ENCODE data around the gene PIK3IP1. TPM values are rescaled to one million over a fixed set of nuclear protein-coding genes. Genes with fewer than 3 reads are reported as not detected.

Gene PIK3IP1, protein sequence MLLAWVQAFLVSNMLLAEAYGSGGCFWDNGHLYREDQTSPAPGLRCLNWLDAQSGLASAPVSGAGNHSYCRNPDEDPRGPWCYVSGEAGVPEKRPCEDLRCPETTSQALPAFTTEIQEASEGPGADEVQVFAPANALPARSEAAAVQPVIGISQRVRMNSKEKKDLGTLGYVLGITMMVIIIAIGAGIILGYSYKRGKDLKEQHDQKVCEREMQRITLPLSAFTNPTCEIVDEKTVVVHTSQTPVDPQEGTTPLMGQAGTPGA
- 10 to 100 TPM; 13.2 to 16.1 TPM for total RNA-seq

DNA sequence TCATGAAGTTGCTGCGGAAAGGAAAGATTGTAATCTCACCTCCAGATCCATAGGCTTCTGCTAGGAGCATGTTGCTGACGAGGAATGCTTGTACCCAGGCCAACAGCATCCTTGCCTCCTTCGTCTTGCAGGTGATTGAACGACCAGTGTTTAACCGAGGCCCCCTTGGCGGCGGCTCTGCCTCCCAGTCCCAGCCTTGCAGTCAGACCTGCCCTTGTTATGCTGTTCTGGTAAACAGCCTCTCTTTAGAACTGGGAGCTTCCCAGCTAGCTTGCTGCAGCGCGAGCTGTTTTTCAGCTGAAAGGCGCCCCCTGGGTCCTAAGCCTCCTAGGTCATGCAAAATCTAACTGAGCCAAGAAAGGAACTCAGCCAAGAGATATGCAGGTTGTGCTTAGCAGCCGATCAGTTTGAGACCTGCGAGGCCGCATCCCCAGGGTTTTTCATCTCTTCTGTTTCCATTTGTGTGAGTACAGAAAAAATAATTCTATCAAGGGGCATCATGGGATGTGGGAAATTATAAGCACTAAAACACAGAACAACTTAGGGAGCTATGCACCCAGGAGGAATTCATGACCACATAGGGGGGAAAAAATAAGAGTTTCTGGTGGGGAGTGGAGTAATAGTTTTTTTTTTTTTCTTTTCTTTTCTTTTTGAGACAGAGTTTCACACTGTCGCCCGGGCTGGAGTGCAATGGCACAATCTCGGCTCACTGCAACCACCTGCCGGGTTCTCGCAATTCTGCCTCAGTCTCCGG, at the start of gene PIK3IP1:
Gene PIK3IP1, minus strand, starts transcription at position 253 of the 754 bp plus-strand sequence. Its CDS starts 144 bp downstream, at position 109.
- Mint-ChIP-seq H3K27ac (peak within 1 kb of the TSS; percentile 88), H3K9me3 (ENCODE audit: insufficient read depth) (no peaks in the 10 kb centered on the region), H3K4me1 (ENCODE audit: low read depth) (peaks cover 74% of the 10 kb centered on the region), H3K36me3 (ENCODE audit: low read depth) (peaks cover 21% of the 10 kb centered on the region), H3K27me3 (ENCODE audit: low read depth) (no peaks in the 10 kb centered on the region), H3K4me3 (peak within 1 kb of the TSS; percentile 97)
- peak; percentile 89 for DNase-seq
- ATAC-seq = peak; percentile 50
- CTCF ChIA-PET = interaction anchor here (0.6 to 7.1 kb wide), 16 partner anchors 8 to 208 kb away, joined by 3 to 92 read pairs (median 6); partner anchors contain the start of gene SELENOM
- POLR2A ChIA-PET = interaction anchor here (0.6 to 6.0 kb wide), 18 partner anchors 10 to 1290 kb away, joined by 3 to 99 read pairs (median 6); partner anchors contain the start of genes LIMK2, MORC2, PATZ1 and RNF185

DNA sequence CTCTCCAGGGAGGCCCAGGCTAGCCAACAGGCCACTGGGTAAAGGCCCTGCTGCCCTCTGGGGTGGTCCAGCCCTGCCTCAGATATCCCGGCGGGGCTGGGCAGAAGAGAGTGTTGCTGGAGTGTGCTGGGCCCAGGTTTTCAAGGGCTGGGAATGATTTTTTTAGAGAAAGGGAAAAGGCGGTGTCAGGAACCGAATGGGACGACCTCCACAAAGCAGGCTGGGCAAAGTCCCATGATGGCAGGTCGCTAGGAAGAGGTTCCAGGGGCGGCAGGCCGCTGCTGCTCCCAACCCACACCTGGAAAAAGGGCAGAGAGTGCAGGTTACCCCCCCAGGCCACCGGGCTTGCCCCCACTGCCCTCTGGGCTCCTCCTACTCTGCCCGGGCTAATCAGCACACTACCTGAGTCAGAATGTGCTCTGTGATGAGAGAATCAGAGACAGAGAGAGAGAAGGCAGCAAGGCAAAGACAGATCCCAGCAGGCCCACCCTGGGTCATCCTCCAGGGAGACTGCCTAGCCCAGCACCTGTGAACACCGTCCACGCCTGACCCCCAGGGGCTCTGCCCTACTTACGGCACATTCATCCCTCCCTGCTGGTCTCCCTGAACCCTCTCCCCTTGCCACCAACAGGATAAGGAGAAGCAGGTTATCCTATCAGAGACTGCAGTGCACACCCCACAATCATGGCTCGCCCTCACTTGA, 49.2 kb upstream of the PIK3IP1 start:
- CTCF ChIA-PET = no interaction called here
- POLR2A ChIA-PET = no interaction called here
- Mint-ChIP-seq H3K27me3 (ENCODE audit: low read depth) (no peaks in the 10 kb centered on the region), H3K9me3 (ENCODE audit: insufficient read depth) (no peaks in the 10 kb centered on the region), H3K4me3 (no peak overlapping the region), H3K27ac (no peak overlapping the region), H3K36me3 (ENCODE audit: low read depth) (peaks cover 62% of the 10 kb centered on the region), H3K4me1 (ENCODE audit: low read depth) (peaks cover 74% of the 10 kb centered on the region)
- no peak for ATAC-seq
- DNase-seq = no peak

DNA sequence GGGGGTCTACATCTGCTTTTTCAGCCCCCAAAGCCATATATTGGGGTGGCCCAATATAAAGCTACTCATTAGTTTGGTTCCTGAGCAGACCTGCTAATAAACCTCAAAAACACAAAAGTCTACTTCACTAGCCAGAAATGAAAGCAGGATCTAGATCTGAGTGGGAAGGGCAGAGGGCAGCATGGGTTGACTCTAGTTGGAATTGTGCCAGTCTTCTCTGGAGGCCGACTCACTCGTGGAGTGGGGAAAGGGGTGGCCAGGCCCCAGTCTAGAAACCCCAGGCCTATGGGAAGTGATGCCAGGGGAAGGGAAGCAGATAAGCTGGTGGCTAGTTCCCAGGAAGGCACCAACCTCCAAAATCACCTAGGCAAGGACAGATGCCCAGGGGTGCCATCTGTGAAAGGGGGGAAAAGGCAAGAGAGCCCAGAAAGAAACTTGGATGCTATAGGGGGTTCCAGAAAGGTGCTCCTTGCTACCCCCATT, 48.5 kb upstream of the PIK3IP1 start:
- DNase-seq (no peak), ATAC-seq (no peak)
- Mint-ChIP-seq H3K4me1 (ENCODE audit: low read depth) (peaks cover 74% of the 10 kb centered on the region), H3K27me3 (ENCODE audit: low read depth) (no peaks in the 10 kb centered on the region), H3K9me3 (ENCODE audit: insufficient read depth) (no peaks in the 10 kb centered on the region), H3K36me3 (ENCODE audit: low read depth) (peaks cover 66% of the 10 kb centered on the region), H3K4me3 (no peak overlapping the region), H3K27ac (no peak overlapping the region)
- ChIA-PET CTCF (interaction anchor here (1.2 kb wide), 1 partner anchor 27 kb away, joined by 3 read pairs; no protein-coding TSS in a partner anchor), POLR2A (no interaction called here)

DNA sequence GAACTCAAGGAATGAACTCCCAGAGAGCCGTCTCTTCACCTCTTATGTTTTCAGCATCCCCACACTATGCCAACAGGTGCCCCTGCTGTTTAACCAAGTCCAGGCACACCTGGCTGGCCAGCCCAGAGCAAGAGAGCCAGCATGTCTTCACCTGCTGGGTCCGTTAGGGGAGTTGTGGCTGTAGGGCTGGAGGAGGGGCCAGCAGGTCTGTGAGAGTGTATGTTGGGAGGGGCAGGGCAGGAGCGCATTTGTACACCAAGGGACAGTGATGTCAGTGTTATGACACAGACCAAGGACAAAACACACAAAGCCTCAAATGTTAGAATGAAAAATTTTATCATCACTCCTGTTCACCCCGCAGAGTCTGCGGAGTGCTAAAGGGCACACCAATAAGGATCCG, 48.1 kb upstream of the PIK3IP1 start:
- Mint-ChIP-seq H3K36me3 (ENCODE audit: low read depth) (peaks cover 71% of the 10 kb centered on the region), H3K4me3 (no peak overlapping the region), H3K9me3 (ENCODE audit: insufficient read depth) (no peaks in the 10 kb centered on the region), H3K27me3 (ENCODE audit: low read depth) (no peaks in the 10 kb centered on the region), H3K4me1 (ENCODE audit: low read depth) (peaks cover 72% of the 10 kb centered on the region), H3K27ac (peak overlapping the region; percentile 55)
- ATAC-seq (no peak), DNase-seq (no peak)
- CTCF ChIA-PET = interaction anchor here (1.2 kb wide), 1 partner anchor 27 kb away, joined by 3 read pairs; no protein-coding TSS in a partner anchor
- POLR2A ChIA-PET = no interaction called here

DNA sequence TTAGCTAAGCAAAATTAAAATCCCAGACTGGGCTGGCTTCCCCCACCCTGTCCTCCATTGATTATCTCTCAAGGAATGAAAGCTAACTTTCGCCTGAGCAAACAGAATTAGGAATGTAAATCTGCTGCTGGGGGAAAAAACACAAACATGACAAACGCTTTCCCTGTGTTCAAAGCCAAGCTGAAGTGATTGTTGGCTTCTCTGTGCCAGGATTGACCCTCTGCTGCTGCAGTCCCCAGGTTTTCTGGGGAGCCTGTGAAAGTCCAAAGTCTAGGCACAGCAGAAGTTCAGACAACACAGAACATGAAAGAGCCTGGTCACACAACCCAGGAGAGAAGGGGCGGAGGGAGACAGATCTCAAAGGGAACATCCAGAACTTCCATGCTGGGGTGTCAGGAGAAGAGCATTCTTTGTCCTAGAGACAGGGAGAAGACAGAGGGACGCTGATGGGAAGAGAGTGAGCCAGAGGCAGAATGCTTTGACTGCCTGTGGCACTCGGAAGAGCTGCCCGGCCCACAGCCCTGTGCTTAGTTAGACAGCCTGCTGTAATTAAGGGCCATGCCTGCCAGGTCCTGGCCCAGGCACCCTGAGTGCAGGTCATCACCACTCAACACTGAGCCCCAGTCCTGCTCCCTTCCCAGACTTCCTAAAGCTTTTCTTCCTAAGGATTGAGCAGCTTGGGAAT, 47.0 kb upstream of the PIK3IP1 start:
- Mint-ChIP-seq H3K4me3 (no peak overlapping the region), H3K27ac (no peak overlapping the region), H3K9me3 (ENCODE audit: insufficient read depth) (no peaks in the 10 kb centered on the region), H3K27me3 (ENCODE audit: low read depth) (no peaks in the 10 kb centered on the region), H3K4me1 (ENCODE audit: low read depth) (peaks cover 63% of the 10 kb centered on the region), H3K36me3 (ENCODE audit: low read depth) (peaks cover 74% of the 10 kb centered on the region)
- CTCF ChIA-PET = interaction anchor here (1.3 kb wide), 1 partner anchor 47 kb away, joined by 3 read pairs; the partner anchor contains the start of gene PIK3IP1
- POLR2A ChIA-PET = interaction anchor here (1.0 to 2.7 kb wide), 2 partner anchors 7 to 49 kb away, joined by 4 to 10 read pairs; partner anchors contain the start of gene PATZ1
- ATAC-seq (no peak), DNase-seq (no peak)

DNA sequence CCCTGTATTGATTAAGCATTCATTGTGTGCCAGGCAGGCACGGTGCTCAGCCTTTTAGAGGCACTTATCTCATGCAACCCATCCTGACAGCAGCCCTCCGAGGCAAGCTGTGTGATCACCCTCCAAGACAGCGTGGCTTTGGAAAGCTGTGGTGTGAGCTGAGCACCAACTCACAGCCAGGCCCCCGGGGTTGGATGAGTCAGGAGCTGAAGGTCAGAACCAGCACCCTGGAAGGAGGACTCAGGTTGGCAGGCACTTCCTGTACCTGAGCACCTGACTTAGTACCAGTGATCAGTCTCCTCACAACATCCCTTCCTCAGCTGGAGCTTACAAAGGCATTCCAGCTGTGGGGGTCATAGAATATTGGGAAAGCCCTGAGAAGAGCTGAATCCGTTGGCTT, 44.9 kb upstream of the PIK3IP1 start:
- Mint-ChIP-seq H3K36me3 (ENCODE audit: low read depth) (peaks cover 71% of the 10 kb centered on the region), H3K4me3 (no peak overlapping the region), H3K9me3 (ENCODE audit: insufficient read depth) (no peaks in the 10 kb centered on the region), H3K4me1 (ENCODE audit: low read depth) (peaks cover 41% of the 10 kb centered on the region), H3K27ac (peak overlapping the region; percentile 37), H3K27me3 (ENCODE audit: low read depth) (no peaks in the 10 kb centered on the region)
- DNase-seq = no peak
- CTCF ChIA-PET = interaction anchor here (1.1 to 2.1 kb wide), 5 partner anchors 24 to 702 kb away, joined by 3 to 10 read pairs (median 4); partner anchors contain the start of gene SELENOM
- POLR2A ChIA-PET = interaction anchor here (1.2 to 2.7 kb wide), 2 partner anchors 9 to 47 kb away, joined by 4 to 10 read pairs; partner anchors contain the start of gene PATZ1
- ATAC-seq = no peak

DNA sequence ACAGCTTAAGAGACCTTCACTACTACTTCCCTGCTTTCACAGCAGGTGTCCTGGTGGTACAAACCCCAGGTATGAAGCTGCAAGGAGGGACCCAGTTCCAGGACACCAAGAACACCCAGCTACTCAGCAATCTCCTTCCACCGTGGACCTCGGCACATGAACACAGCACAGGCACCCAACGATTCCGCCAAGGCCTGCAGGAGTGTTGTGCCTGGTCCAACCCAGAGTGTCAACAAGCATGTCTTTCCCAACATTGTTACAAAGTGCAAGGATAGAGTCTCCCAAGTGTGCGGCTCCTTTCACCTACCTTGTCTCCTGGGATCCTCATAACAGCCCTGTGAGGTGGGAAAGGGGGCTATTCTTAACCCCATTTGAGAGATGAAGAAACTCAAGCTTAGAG, 42.0 kb upstream of the PIK3IP1 start:
- no peak for DNase-seq
- peaks cover 75% of the 10 kb centered on the region for H3K36me3 Mint-ChIP-seq (ENCODE audit: low read depth)

DNA sequence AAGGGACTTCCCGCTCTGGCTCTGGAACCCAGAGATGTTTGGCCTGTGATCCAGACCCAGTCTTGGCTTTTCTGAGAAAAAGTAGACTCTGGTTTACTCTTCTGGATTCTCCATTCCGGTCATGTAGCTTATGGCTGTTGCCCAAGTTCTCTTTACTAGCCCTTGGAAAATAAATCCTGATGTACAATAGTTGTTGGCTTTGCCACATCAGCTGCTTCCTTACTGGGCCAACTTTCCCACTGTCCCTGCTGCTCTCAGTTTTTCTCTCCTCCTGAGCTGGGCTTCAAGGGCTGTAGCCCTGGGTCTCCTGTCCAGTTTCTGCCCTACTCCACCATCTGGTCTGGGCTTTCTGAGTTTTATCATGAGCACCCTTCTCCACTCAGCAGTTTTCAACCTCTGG, 41.4 kb upstream of the PIK3IP1 start:
- ChIA-PET CTCF (interaction anchor here (1.2 kb wide), 1 partner anchor 59 kb away, joined by 5 read pairs; no protein-coding TSS in a partner anchor), POLR2A (no interaction called here)
- DNase-seq (no peak), ATAC-seq (no peak)
- no peak overlapping the region for H3K4me3 Mint-ChIP-seq
- H3K9me3 Mint-ChIP-seq (ENCODE audit: insufficient read depth) = no peaks in the 10 kb centered on the region
- H3K36me3 Mint-ChIP-seq (ENCODE audit: low read depth) = peaks cover 79% of the 10 kb centered on the region
- H3K4me1 Mint-ChIP-seq (ENCODE audit: low read depth) = peaks cover 28% of the 10 kb centered on the region
- no peaks in the 10 kb centered on the region for H3K27me3 Mint-ChIP-seq (ENCODE audit: low read depth)
- H3K27ac Mint-ChIP-seq = no peak overlapping the region

More for the DNA sequence above, 42.0 kb upstream of the PIK3IP1 start:
- CTCF ChIA-PET = interaction anchor here (1.2 kb wide), 1 partner anchor 58 kb away, joined by 5 read pairs; no protein-coding TSS in a partner anchor
- no peak overlapping the region for H3K4me3 Mint-ChIP-seq
- H3K4me1 Mint-ChIP-seq (ENCODE audit: low read depth) = peaks cover 33% of the 10 kb centered on the region
- no peak for ATAC-seq
- POLR2A ChIA-PET = no interaction called here
- H3K27me3 Mint-ChIP-seq (ENCODE audit: low read depth) = no peaks in the 10 kb centered on the region
- no peaks in the 10 kb centered on the region for H3K9me3 Mint-ChIP-seq (ENCODE audit: insufficient read depth)
- H3K27ac Mint-ChIP-seq = no peak overlapping the region

DNA sequence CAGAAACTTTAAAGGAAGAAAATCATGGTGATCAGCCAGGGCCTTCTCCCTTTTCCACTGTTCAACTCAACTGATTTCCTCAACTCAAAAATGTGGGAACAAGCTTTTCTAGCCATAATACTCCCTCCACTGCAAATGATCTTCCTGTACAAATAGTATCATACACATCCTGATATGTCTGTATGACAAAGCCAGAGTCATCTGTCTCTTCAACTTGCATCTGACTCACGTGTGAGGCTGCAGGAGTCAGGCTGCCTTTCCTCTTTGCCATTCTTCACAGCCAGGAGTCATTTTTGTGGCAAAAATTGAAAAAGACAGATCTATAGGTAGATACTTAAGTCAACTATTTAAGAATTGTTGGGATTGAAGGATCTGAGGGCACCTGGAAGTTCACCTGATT, 40.6 kb upstream of the PIK3IP1 start:
- Mint-ChIP-seq H3K27me3 (ENCODE audit: low read depth) (no peaks in the 10 kb centered on the region), H3K27ac (no peak overlapping the region), H3K4me3 (no peak overlapping the region), H3K4me1 (ENCODE audit: low read depth) (peaks cover 21% of the 10 kb centered on the region), H3K36me3 (ENCODE audit: low read depth) (peaks cover 77% of the 10 kb centered on the region), H3K9me3 (ENCODE audit: insufficient read depth) (no peaks in the 10 kb centered on the region)
- no peak for ATAC-seq
- ChIA-PET CTCF (no interaction called here), POLR2A (no interaction called here)
- no peak for DNase-seq

DNA sequence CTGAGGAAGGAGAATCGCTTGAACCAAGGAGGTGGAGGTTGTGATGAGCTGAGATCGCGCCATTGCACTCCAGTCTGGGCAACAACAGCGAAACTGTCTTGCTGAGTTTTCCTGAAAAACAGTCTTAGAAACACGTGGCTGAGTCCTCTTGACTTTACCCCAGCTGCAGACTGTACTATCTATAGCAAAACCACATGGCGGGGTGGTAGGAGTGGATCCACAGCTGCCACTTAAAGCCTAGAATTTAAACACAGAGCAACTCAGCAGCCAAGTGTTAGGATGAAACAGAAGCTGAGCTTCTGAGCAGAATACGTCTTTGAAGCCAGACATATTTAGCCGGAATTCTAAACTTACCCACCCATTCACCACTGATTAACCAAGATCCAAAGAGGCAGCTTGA, 39.7 kb upstream of the PIK3IP1 start:
- ATAC-seq = no peak
- H3K9me3 Mint-ChIP-seq (ENCODE audit: insufficient read depth) = no peaks in the 10 kb centered on the region
- H3K4me1 Mint-ChIP-seq (ENCODE audit: low read depth) = peaks cover 15% of the 10 kb centered on the region
- H3K36me3 Mint-ChIP-seq (ENCODE audit: low read depth) = peaks cover 78% of the 10 kb centered on the region
- POLR2A ChIA-PET = interaction anchor here (0.9 kb wide), 1 partner anchor 9 kb away, joined by 4 read pairs; no protein-coding TSS in a partner anchor
- DNase-seq = no peak
- no peaks in the 10 kb centered on the region for H3K27me3 Mint-ChIP-seq (ENCODE audit: low read depth)
- CTCF ChIA-PET = interaction anchor here (1.3 to 1.5 kb wide), 2 partner anchors 13 to 19 kb away, joined by 3 to 7 read pairs; no protein-coding TSS in a partner anchor
- no peak overlapping the region for H3K4me3 Mint-ChIP-seq
- H3K27ac Mint-ChIP-seq = no peak overlapping the region
